Spleen (tissue), 11 donors: ENCODE results near the gene RGS1. TPM values are rescaled to one million over a fixed set of nuclear protein-coding genes. Genes with fewer than 3 reads are reported as not detected.

Experiments
- DNase-seq: peaks from one replicate; pipeline ENCODE4 v3.0.0-alpha.2; 2020
- H3K27ac ChIP-seq, 8 donors: fragments of 200-600 bp; sonication (generic) in 7 of 8; 1 replicate in 4 of 8; 2 replicates in 4 of 8; pipeline versions ENCODE4 v1.5.0 to v1.8.0; 2016 to 2021; ENCODE audit warnings: inconsistent platforms in 4 of 8, mild to moderate bottlenecking in 4 of 8, moderate library complexity in 1 of 8
- H3K27me3 ChIP-seq, 7 donors: fragments of 200-600 bp; sonication (generic) in 6 of 7; replicated peaks in 1 of 7; 1 replicate in 4 of 7; 2 replicates in 3 of 7; pipeline versions ENCODE4 v1.5.0 to v1.8.0; 2016 to 2021; ENCODE audit warnings: inconsistent platforms in 3 of 7, mild to moderate bottlenecking in 1 of 7
- H3K36me3 ChIP-seq, 6 donors: fragments of 200-600 bp; sonication (generic) in 5 of 6; 1 replicate in 4 of 6; 2 replicates in 2 of 6; pipeline versions ENCODE4 v1.5.0 to v1.8.0; 2016 to 2021; ENCODE audit warnings: inconsistent platforms in 2 of 6
- H3K4me1 ChIP-seq, 6 donors: fragments of 200-600 bp; sonication (generic) in 5 of 6; 1 replicate in 3 of 6; 2 replicates in 3 of 6; pipeline versions ENCODE4 v1.5.0 to v1.8.0; 2016 to 2021; ENCODE audit warnings: inconsistent platforms in 3 of 6
- H3K4me3 ChIP-seq, 8 donors: fragments of 200-600 bp; sonication (generic) in 7 of 8; 1 replicate in 4 of 8; 2 replicates in 4 of 8; pipeline versions ENCODE4 v1.5.0 to v1.8.0; 2016 to 2021; ENCODE audit warnings: inconsistent platforms in 4 of 8, mild to moderate bottlenecking in 4 of 8, moderate library complexity in 2 of 8
- H3K9me3 ChIP-seq, 8 donors: fragments of 200-600 bp; sonication (generic) in 7 of 8; 1 replicate in 4 of 8; 2 replicates in 4 of 8; pipeline versions ENCODE4 v1.5.0 to v1.8.0; 2016 to 2021; ENCODE audit warnings: inconsistent platforms in 4 of 8
- POLR2A ChIP-seq, 3 donors: fragments of 450-650 bp; IDR thresholded peaks; one replicate each; pipeline ENCODE4 v1.5.1; 2017; ENCODE audit warnings: antibody characterized with exemption in 3 of 3, mild to moderate bottlenecking in 1 of 3
- POLR2AphosphoS5 ChIP-seq, 3 donors: sonication (generic); formaldehyde crosslinking; IDR thresholded peaks; one replicate each; pipeline ENCODE4 v1.5.1; 2017; ENCODE audit warnings: antibody characterized with exemption in 3 of 3
- WGBS, 5 donors: extraction: QIAGEN DNeasy Blood & Tissue Kit in 3 of 5; methylation state at CpG; one replicate each; pipeline versions ENCODE4 v1.1.5 to v1.1.7; 2013 to 2018; 5-methylcytosine and 5-hydroxymethylcytosine counted together
- intact Hi-C: fragments of 100-400 bp; cut with DNase I; formaldehyde crosslinking; loops from one replicate; pipeline ENCODE4 v1.15.0; 2023; ENCODE audit warnings: low total_unique reads
- polyA plus RNA-seq, 3 donors: library from polyadenylated mRNA; stranded (reverse); fragments of 200-250 nt; gene quantifications; one replicate each; pipeline ENCODE4 v1.2.1, GENCODE V29; 2013
- total RNA-seq, 7 donors: library from RNA; depleted of rRNA in 3 of 7; stranded (reverse); fragments of >200 nt in 3 of 7; fragmentation: NEBNext Ultra II Directional in 4 of 7; extraction: Animal tissue kit (Norgen Biotek cat#: 25700) in 4 of 7; gene quantifications; one replicate each; pipeline versions ENCODE4 v1.1.0 to v1.2.1, GENCODE V29; 2016 to 2021
- TF ChIP-seq, protein P1 (sequence below), 11 experiments: fragments of 200-600 bp in 7 of 11; fragments of 450-650 bp in 4 of 11; sonication (generic) in 4 of 11; IDR thresholded peaks in 8 of 11; conservative IDR thresholded peaks in 3 of 11; 1 replicate in 7 of 11; 2 replicates in 4 of 11; pipeline versions ENCODE4 v1.4.0 to v1.8.0; 2016 to 2021; ENCODE audit warnings: antibody characterized with exemption in 11 of 11, inconsistent platforms in 4 of 11, mild to moderate bottlenecking in 1 of 11
- donor health status: healthy with polysubstance abuse.
- donor health status: DM: no; HTN: no; CAD: no; lungs with moderate emphysema.
- donor health status: DM: no; HTN: no; CAD: no.
- donor health status: Bipolar disorder and iron deficiency.
- donor health status: healthy.
- donor health status: DM: no; HTN: no; CAD: no.
- donor health status: DM: yes; HTN: yes; CAD: no.

The RGS1 gene
- total and polyA plus RNA-seq, 10 donors = 15.9 to 261 (median 68.2) TPM

GRCh38 chr1:192539297-192540092 is 36.1 kb upstream of the RGS1 start:
- Histone ChIP-seq H3K27me3 (no peaks in the 10 kb centered on the region), H3K27ac (peak overlapping the region in 6 of 8 donors; percentile 18 to 78 (median 58)), H3K4me1 (peaks cover 0 to 27% (median 15%) of the 10 kb centered on the region in 6 donors), H3K4me3 (no peak overlapping the region), H3K9me3 (peaks cover 0 to 6% (median 0%) of the 10 kb centered on the region in 8 donors), H3K36me3 (no peaks in the 10 kb centered on the region)
- intact Hi-C loops = no loop called here
- WGBS, 5 donors = 46 to 62% (median 54%) methylated on average over 4 of the region's 4 CpGs
- no peak for DNase-seq
- TF ChIP-seq POLR2AphosphoS5 (IDR thresholded peaks at IDR 0.05) = no peak
- TF ChIP-seq, protein P1, sequence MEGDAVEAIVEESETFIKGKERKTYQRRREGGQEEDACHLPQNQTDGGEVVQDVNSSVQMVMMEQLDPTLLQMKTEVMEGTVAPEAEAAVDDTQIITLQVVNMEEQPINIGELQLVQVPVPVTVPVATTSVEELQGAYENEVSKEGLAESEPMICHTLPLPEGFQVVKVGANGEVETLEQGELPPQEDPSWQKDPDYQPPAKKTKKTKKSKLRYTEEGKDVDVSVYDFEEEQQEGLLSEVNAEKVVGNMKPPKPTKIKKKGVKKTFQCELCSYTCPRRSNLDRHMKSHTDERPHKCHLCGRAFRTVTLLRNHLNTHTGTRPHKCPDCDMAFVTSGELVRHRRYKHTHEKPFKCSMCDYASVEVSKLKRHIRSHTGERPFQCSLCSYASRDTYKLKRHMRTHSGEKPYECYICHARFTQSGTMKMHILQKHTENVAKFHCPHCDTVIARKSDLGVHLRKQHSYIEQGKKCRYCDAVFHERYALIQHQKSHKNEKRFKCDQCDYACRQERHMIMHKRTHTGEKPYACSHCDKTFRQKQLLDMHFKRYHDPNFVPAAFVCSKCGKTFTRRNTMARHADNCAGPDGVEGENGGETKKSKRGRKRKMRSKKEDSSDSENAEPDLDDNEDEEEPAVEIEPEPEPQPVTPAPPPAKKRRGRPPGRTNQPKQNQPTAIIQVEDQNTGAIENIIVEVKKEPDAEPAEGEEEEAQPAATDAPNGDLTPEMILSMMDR (IDR thresholded peaks at IDR 0.05 in 8 of 11, conservative IDR thresholded peaks at IDR 0.05 in 3 of 11) = no peak

DNA sequence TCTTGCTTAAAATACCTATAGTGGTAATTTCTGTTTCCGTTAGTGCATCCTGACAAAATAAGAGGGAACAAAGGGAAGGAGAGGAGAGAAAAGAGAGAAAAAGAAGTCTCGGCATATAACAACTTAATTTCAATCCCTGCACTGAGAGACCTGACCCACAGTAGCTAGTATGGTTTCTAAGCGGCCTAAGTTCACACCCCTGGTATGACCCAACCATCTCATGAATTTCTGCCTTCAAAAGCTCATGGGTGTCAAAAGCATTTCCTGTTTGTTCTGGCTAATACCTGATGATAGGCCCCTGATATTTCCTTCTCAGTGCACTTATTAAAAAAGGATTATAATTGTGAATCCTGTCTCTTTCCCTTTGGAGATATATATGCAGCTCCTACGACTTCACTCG is 32.1 kb upstream of the RGS1 start:
- H3K9me3 ChIP-seq = no peaks in the 10 kb centered on the region
- no peaks in the 10 kb centered on the region for H3K27me3 ChIP-seq
- intact Hi-C loops = no loop called here
- no peaks in the 10 kb centered on the region for H3K36me3 ChIP-seq
- WGBS, 5 donors = 90 to 94% (median 92%) methylated on average over 5 of the region's 5 CpGs
- H3K27ac ChIP-seq = peak overlapping the region in 2 of 8 donors; percentile 22 to 50
- TF ChIP-seq, protein P1 (IDR thresholded peaks at IDR 0.05 in 8 of 11, conservative IDR thresholded peaks at IDR 0.05 in 3 of 11) = no peak
- TF ChIP-seq POLR2AphosphoS5 (IDR thresholded peaks at IDR 0.05) (no peak), POLR2A (IDR thresholded peaks at IDR 0.05) (no peak)
- H3K4me3 ChIP-seq = no peak overlapping the region
- no peak for DNase-seq
- peaks cover 5 to 48% (median 32%) of the 10 kb centered on the region in 6 donors for H3K4me1 ChIP-seq

DNA sequence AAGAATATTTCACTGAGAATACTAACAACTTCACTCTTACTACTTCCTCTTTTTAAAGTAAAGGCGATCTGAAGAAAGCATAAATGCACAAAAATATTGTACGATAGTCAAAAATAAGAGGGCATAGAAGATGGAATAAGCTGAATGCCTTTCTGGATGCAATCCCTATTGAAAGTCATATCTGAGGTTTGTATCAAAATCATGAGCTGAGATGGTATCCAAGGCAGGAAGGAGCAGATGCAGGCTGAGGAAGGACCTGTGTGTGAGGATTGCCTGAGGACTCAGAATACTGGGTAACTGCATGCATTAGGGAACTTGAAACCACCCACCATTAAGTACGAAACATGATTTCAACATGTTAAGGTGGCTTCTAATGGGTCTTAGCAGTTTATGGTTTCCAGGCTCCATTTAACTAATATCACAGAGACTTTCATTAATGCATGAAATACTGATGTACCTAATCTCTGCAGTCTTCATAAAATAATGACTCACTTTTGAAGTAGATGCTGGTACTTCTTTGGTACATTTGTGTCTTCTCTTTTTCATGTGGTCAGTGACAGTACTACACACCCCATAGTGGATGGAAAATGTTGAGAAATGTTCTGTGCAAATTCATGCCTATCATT is 29.6 kb upstream of the RGS1 start:
- Histone ChIP-seq H3K4me3 (peak overlapping the region in 1 of 8 donors; percentile 43), H3K9me3 (no peaks in the 10 kb centered on the region), H3K27me3 (no peaks in the 10 kb centered on the region), H3K4me1 (peaks cover 5 to 47% (median 20%) of the 10 kb centered on the region in 6 donors), H3K36me3 (no peaks in the 10 kb centered on the region), H3K27ac (peak overlapping the region in 6 of 8 donors; percentile 2 to 69 (median 44))
- TF ChIP-seq, protein P1 (IDR thresholded peaks at IDR 0.05 in 8 of 11, conservative IDR thresholded peaks at IDR 0.05 in 3 of 11) = peak in 3 of 11 experiments; percentile 15 to 33 (median 30)
- peak in 1 of 3 donors; percentile 7 for TF ChIP-seq POLR2AphosphoS5 (IDR thresholded peaks at IDR 0.05)
- no peak for TF ChIP-seq POLR2A (IDR thresholded peaks at IDR 0.05)
- WGBS, 5 donors = 35 to 59% (median 54%) methylated on average over 3 of the region's 3 CpGs
- DNase-seq = no peak
- intact Hi-C loops = no loop called here
